ENCODE measurements around the gene SDCCAG8.

Gene SDCCAG8

DNA sequence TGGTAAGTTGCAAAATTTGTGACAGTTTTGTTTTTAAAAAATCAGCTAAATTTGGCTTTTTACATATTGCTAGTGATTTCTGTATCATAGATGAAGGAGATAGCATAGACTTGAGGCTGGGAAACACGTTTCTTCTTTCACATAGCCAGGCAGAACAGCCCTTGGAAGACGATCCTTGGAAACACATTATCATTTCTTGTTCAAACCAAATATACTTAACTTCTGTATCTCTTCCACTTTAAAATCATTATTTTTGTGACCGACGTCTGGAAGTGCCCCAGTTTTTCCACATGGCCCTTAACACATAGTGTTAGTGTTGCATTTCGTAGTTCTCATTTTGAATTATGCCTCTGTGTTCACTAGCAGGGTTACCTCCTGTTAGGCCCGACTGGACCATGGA lies 193.5 kb downstream of the SDCCAG8 start:
- H4K20me1 ChIP-seq (ENCODE audit: insufficient read depth), result no peaks in the 10 kb centered on the region
- no peak overlapping the region for H3K27ac ChIP-seq
- no peak overlapping the region for H3K4me3 ChIP-seq (IDR thresholded peaks at IDR 0.05; ENCODE audit: insufficient read depth, low read depth, low read length)
- no peaks in the 10 kb centered on the region for H3K36me3 ChIP-seq (ENCODE audit: insufficient read depth)
- H3K79me2 ChIP-seq (ENCODE audit: insufficient read depth, low read depth), result no peaks in the 10 kb centered on the region
- no peak overlapping the region for H2AFZ ChIP-seq (ENCODE audit: low read depth)
- H3K27me3 ChIP-seq (ENCODE audit: insufficient read depth, low read depth), result no peaks in the 10 kb centered on the region
- H3K4me1 ChIP-seq (ENCODE audit: low read depth, poor library complexity, severe bottlenecking), result no peaks in the 10 kb centered on the region
- TF ChIP-seq, protein P1, sequence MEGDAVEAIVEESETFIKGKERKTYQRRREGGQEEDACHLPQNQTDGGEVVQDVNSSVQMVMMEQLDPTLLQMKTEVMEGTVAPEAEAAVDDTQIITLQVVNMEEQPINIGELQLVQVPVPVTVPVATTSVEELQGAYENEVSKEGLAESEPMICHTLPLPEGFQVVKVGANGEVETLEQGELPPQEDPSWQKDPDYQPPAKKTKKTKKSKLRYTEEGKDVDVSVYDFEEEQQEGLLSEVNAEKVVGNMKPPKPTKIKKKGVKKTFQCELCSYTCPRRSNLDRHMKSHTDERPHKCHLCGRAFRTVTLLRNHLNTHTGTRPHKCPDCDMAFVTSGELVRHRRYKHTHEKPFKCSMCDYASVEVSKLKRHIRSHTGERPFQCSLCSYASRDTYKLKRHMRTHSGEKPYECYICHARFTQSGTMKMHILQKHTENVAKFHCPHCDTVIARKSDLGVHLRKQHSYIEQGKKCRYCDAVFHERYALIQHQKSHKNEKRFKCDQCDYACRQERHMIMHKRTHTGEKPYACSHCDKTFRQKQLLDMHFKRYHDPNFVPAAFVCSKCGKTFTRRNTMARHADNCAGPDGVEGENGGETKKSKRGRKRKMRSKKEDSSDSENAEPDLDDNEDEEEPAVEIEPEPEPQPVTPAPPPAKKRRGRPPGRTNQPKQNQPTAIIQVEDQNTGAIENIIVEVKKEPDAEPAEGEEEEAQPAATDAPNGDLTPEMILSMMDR (conservative IDR thresholded peaks at IDR 0.05; ENCODE audit: low read depth, low read length), result no peak
- H3K9ac ChIP-seq, result no peak overlapping the region
- H3K4me2 ChIP-seq, result no peak overlapping the region

DNA sequence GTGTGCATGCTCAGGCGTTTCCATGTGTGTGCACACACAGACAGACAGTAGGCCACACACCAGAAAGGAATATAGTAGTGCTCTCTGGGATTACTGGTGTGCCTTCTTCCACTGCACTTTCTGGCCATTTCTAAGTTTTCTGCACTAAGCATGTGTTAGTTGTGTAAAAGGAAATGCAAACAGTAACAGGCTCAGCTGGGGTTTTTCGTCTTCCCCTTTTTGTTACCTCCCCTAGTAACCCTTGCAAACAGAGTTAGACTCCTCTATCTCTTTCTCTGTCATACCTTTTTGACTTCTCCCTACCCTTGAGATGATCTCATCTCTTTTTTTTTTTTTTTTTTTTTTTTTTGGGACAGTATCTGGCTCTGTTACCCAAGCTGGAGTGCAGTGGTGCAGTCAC lies 196.3 kb downstream of the SDCCAG8 start:
- Histone ChIP-seq H3K27ac (no peak overlapping the region), H3K4me2 (no peak overlapping the region), H4K20me1 (ENCODE audit: insufficient read depth) (0 out of 2 replicates have a peak, but pooled peaks cover under 1% of the 10 kb centered on the region)

DNA sequence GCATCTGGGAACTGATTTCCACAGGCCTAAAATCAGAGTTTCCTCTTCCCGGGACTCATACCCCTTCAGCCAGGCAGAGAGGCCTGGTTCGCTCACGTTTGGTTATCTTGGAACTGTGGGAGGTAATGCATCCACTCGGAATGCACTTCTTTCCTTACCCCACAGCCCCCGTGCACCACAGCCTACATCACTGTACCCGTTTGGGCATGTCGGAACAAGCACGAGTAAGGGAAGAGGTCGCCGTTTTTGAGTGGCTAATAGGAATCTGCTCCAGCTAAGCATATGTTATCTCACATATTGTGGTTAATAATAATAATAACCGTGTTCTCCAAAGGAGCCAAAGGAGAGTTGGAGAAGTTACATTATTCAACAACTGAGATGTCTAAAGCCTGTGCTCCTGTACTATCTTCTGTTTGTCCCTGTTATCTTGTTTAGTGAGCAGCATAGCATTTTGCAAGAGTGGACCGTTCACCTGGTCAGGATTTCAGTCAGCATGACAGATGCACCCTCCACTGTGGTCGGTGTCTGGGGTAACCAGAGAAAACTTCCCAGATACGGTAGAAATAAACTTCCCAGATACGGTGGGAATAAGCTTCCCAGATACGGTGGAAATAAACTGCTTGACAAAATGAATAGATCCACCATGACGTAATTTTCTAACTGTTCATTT lies 198.6 kb downstream of the SDCCAG8 start:
- no peak overlapping the region for H2AFZ ChIP-seq (ENCODE audit: low read depth)

More for the DNA sequence above, 196.3 kb downstream of the SDCCAG8 start:
- Histone ChIP-seq H3K4me1 (ENCODE audit: low read depth, poor library complexity, severe bottlenecking) (no peaks in the 10 kb centered on the region), H3K79me2 (ENCODE audit: insufficient read depth, low read depth) (no peaks in the 10 kb centered on the region), H3K4me3 (IDR thresholded peaks at IDR 0.05; ENCODE audit: insufficient read depth, low read depth, low read length) (no peak overlapping the region), H3K36me3 (ENCODE audit: insufficient read depth) (no peaks in the 10 kb centered on the region), H3K9ac (no peak overlapping the region), H3K27me3 (ENCODE audit: insufficient read depth, low read depth) (no peaks in the 10 kb centered on the region), H2AFZ (ENCODE audit: low read depth) (no peak overlapping the region)
- TF ChIP-seq, protein P1 (conservative IDR thresholded peaks at IDR 0.05; ENCODE audit: low read depth, low read length), result no peak

DNA sequence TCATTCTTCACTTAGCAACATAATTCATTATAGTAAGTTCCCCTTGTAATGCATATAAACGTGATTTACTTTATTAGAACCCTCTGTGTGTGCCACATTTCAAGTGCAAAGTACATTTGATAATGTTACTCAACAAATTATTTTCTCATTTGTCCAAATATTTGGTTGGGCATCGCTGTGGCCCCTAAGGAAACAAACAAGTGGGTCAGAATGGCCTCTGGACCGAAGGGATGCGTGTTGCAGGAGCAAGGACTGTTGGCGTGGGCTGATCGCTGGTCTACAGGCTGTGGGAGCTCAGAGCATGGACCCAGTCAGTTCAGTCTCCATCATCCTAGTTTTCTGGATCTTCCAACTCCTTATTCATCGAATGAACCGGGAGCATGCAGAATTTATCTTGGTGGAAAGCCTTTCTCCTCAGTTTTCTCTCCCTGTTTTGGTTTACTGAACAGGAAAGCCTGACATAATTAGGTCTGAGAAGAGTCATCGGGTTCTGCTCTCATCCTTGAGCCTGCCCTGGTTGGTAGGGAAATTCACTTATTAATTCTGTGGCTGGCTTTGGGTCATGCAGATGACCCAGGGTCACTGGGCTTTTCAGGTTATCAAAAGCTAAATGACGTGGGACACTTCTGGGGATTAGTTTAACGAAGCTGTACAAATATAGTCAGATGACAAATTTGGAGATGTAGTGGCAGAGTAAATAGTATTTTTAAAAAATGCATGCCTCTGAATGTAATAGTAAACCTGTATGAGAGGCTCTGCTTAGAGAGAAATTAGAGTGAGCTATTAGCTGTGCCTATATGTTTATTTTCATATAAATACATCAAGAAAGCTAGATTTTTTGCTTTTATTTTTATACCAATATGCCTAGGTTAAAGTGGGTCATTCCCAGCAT lies 200.2 kb downstream of the SDCCAG8 start:
- no peak overlapping the region for H2AFZ ChIP-seq (ENCODE audit: low read depth)
- H4K20me1 ChIP-seq (ENCODE audit: insufficient read depth), result 0 out of 2 replicates have a peak, but pooled peaks cover 3% of the 10 kb centered on the region
- no peak overlapping the region for H3K4me3 ChIP-seq (IDR thresholded peaks at IDR 0.05; ENCODE audit: insufficient read depth, low read depth, low read length)
- H3K79me2 ChIP-seq (ENCODE audit: insufficient read depth, low read depth), result no peaks in the 10 kb centered on the region
- no peaks in the 10 kb centered on the region for H3K27me3 ChIP-seq (ENCODE audit: insufficient read depth, low read depth)
- no peaks in the 10 kb centered on the region for H3K36me3 ChIP-seq (ENCODE audit: insufficient read depth)
- no peak overlapping the region for H3K4me2 ChIP-seq
- TF ChIP-seq, protein P1 (conservative IDR thresholded peaks at IDR 0.05; ENCODE audit: low read depth, low read length), result no peak
- H3K4me1 ChIP-seq (ENCODE audit: low read depth, poor library complexity, severe bottlenecking), result no peaks in the 10 kb centered on the region
- H3K27ac ChIP-seq, result no peak overlapping the region
- no peak overlapping the region for H3K9ac ChIP-seq

More for the DNA sequence above, 198.6 kb downstream of the SDCCAG8 start:
- H3K27me3 ChIP-seq (ENCODE audit: insufficient read depth, low read depth), result no peaks in the 10 kb centered on the region
- TF ChIP-seq, protein P1 (conservative IDR thresholded peaks at IDR 0.05; ENCODE audit: low read depth, low read length), result no peak
- no peak overlapping the region for H3K4me3 ChIP-seq (IDR thresholded peaks at IDR 0.05; ENCODE audit: insufficient read depth, low read depth, low read length)
- 0 out of 2 replicates have a peak, but pooled peaks cover 3% of the 10 kb centered on the region for H4K20me1 ChIP-seq (ENCODE audit: insufficient read depth)
- no peaks in the 10 kb centered on the region for H3K79me2 ChIP-seq (ENCODE audit: insufficient read depth, low read depth)
- no peaks in the 10 kb centered on the region for H3K36me3 ChIP-seq (ENCODE audit: insufficient read depth)
- no peak overlapping the region for H3K4me2 ChIP-seq
- H3K9ac ChIP-seq, result no peak overlapping the region
- no peak overlapping the region for H3K27ac ChIP-seq
- H3K4me1 ChIP-seq (ENCODE audit: low read depth, poor library complexity, severe bottlenecking), result no peaks in the 10 kb centered on the region

Measured in KMS-11 (cell line).